GM21381 (cell line): ENCODE results near the gene CELF1.
"Not testable (repeated sequence)": the region's sequence is repeated elsewhere in the genome, so short reads cannot be mapped to it uniquely, and the experiment has no call there.

Experiments used
- ATAC-seq: cut with Tn5 transposase; IDR thresholded peaks from one replicate; pipeline ENCODE4 v1.9.1; 2021; ENCODE audit warnings: mild to moderate bottlenecking, moderate library complexity; ENCODE audit not compliant: unreplicated experiment

The CELF1 gene

GRCh38 chr11:47545298-47545697 is 7.6 kb downstream of the CELF1 start:
- ATAC-seq = no peak

GRCh38 chr11:47541070-47541469 is 11.9 kb downstream of the CELF1 start:
- no peak for ATAC-seq

GRCh38 chr11:47539681-47540039 is 13.3 kb downstream of the CELF1 start:
- no peak for ATAC-seq

- ATAC-seq = no peak
Measured at GRCh38 chr11:47538741-47539565, 14.0 kb downstream of the CELF1 start.

- ATAC-seq = no peak
Measured at GRCh38 chr11:47536915-47537314, 16.0 kb downstream of the CELF1 start.

GRCh38 chr11:47534704-47535251 is 18.2 kb downstream of the CELF1 start:
- no peak for ATAC-seq

GRCh38 chr11:47533690-47534151 is 19.2 kb downstream of the CELF1 start:
- no peak for ATAC-seq

- ATAC-seq = no peak
Measured at GRCh38 chr11:47532597-47533213, 20.2 kb downstream of the CELF1 start.

GRCh38 chr11:47531666-47532065 is 21.3 kb downstream of the CELF1 start:
- no peak for ATAC-seq

- ATAC-seq = not testable (repeated sequence)
Measured at GRCh38 chr11:47530721-47531120, 22.2 kb downstream of the CELF1 start.

GRCh38 chr11:47529951-47530350 is 23.0 kb downstream of the CELF1 start:
- no peak for ATAC-seq

GRCh38 chr11:47527186-47527585 is 25.7 kb downstream of the CELF1 start:
- no peak for ATAC-seq

GRCh38 chr11:47526032-47526431 is 26.9 kb downstream of the CELF1 start:
- not testable (repeated sequence) for ATAC-seq

- no peak for ATAC-seq
Measured at GRCh38 chr11:47524291-47524874, 28.5 kb downstream of the CELF1 start.

- peak; percentile 39 for ATAC-seq
Measured at GRCh38 chr11:47523490-47524225, 29.3 kb downstream of the CELF1 start.

- ATAC-seq = no peak
Measured at GRCh38 chr11:47518212-47518964, 34.5 kb downstream of the CELF1 start.

- no peak for ATAC-seq
Measured at GRCh38 chr11:47516984-47517853, 35.7 kb downstream of the CELF1 start.

GRCh38 chr11:47516155-47516554 is 36.8 kb downstream of the CELF1 start:
- no peak for ATAC-seq
